GM12891 (cell line): ENCODE measurements around the gene CD226.

Experiments
- PAX5 ChIP-seq: IDR thresholded peaks from 2 replicates; pipeline ENCODE4 v1.6.1; 2011; ENCODE audit warnings: low read length, moderate library complexity, mild to moderate bottlenecking; ENCODE audit not compliant: insufficient read depth, severe bottlenecking
- POLR2A ChIP-seq: IDR thresholded peaks from 2 replicates; pipeline ENCODE4 v1.6.1; 2011; ENCODE audit warnings: low read depth, low read length, control low read depth
- POLR2AphosphoS5 ChIP-seq: IDR thresholded peaks from 2 replicates; pipeline ENCODE4 v1.6.1; 2011; ENCODE audit warnings: low read depth, low read length, control low read depth
- POU2F2 ChIP-seq: IDR thresholded peaks from 2 replicates; pipeline ENCODE4 v1.6.1; 2011; ENCODE audit warnings: low read depth, mild to moderate bottlenecking, control low read depth, low read length, moderate library complexity
- SPI1 ChIP-seq: IDR thresholded peaks from 2 replicates; pipeline ENCODE4 v1.6.1; 2011; ENCODE audit warnings: low read depth, low read length, control low read depth
- TAF1 ChIP-seq: IDR thresholded peaks from 2 replicates; pipeline ENCODE4 v1.6.1; 2011; ENCODE audit warnings: low read depth, low read length, control low read depth

DNA sequence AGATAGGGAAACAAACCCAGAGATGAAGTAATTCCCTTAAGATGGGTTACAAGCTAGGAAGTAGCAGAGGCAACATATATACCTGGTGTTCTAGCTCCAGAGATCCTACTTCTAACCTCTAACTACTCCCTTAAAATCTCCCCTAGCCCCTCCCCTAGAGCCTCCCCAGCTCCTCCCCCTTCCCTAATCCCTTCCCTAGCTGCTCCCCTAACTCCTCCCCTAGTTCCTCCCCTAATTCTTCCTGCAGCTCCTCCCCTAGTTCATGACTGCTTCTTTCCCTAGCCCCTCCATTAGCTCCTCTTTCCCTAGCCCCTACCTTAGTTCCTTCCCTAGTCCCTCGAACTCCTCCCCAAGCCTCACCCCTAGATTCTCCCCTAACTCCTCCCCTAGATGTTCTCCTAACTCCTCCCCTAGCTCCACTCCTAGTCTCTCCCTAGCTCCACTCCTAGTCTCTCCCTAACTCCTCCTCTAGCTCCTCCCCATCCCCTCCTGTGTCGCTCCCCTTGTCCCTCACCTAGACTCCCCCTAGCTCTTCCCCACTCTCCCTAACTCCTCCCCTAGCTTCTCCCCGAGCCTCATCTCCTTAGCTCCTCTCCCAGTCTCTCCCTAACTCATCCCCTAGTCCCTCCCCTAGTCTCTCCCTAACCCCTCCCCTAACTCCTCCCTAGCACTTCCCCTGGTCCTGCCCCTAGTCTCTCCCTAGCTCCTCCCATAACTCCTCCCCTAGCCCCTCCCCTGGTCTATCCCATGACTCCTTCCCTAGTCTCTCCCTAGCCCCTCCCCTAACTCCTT, 108.9 kb downstream of the CD226 start:
- TF ChIP-seq POLR2AphosphoS5 (no peak), POLR2A (no peak), SPI1 (no peak), TAF1 (no peak), POU2F2 (no peak), PAX5 (no peak)
